Lower leg skin (tissue), 3 donors: ENCODE results near the gene HDAC3.

ENCODE experiments used
- POLR2A ChIP-seq, 2 donors: fragments of 450-650 bp; IDR thresholded peaks; one replicate each; pipeline ENCODE4 v1.6.1; 2016 to 2017; ENCODE audit warnings: antibody characterized with exemption in 2 of 2, mild to moderate bottlenecking in 1 of 2, moderate library complexity in 1 of 2
- TF ChIP-seq, protein P1 (sequence below), 3 donors: fragments of 450-650 bp; IDR thresholded peaks; one replicate each; pipeline ENCODE4 v1.5.1; 2016; ENCODE audit warnings: antibody characterized with exemption in 3 of 3, mild to moderate bottlenecking in 3 of 3, moderate library complexity in 2 of 3

DNA sequence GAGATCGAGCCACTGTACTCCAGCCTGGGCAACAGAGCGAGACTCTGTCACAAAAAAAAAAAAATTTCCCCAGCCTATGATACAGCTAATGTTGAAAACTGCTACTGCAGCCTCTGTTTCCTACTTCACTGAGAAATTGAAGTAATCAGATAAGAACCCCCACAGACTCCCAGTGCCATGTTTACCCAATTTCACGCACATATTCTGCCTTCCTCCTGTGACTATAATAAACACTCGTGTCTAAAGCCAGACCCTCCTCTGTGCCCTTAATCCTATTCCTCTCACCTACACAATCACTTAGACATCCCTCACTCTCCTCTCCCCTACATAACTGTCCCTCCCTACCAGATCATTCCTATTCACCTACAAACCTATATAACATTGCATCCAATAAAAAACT lies 39.0 kb upstream of the HDAC3 start:
- TF ChIP-seq, protein P1, sequence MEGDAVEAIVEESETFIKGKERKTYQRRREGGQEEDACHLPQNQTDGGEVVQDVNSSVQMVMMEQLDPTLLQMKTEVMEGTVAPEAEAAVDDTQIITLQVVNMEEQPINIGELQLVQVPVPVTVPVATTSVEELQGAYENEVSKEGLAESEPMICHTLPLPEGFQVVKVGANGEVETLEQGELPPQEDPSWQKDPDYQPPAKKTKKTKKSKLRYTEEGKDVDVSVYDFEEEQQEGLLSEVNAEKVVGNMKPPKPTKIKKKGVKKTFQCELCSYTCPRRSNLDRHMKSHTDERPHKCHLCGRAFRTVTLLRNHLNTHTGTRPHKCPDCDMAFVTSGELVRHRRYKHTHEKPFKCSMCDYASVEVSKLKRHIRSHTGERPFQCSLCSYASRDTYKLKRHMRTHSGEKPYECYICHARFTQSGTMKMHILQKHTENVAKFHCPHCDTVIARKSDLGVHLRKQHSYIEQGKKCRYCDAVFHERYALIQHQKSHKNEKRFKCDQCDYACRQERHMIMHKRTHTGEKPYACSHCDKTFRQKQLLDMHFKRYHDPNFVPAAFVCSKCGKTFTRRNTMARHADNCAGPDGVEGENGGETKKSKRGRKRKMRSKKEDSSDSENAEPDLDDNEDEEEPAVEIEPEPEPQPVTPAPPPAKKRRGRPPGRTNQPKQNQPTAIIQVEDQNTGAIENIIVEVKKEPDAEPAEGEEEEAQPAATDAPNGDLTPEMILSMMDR (IDR thresholded peaks at IDR 0.05) = no peak
- TF ChIP-seq POLR2A (IDR thresholded peaks at IDR 0.05) = no peak
